GM23338 (cell line): ENCODE results near the gene ELOB. TPM values are rescaled to one million over a fixed set of nuclear protein-coding genes. Genes with fewer than 3 reads are reported as not detected.

ENCODE experiments used
- ATAC-seq: fragments of 200-7000 bp; cut with Tn5 transposase; 3 replicates; pipeline ENCODE4 v1.9.1; 2020
- DNase-seq: peaks from one replicate; pipeline ENCODE4 v3.0.0-alpha.2; 2015; ENCODE audit warnings: low spot score
- H2AFZ ChIP-seq: fragments of 200-600 bp; sonication (generic); 2 replicates; pipeline ENCODE4 v1.8.0; 2016; ENCODE audit warnings: antibody characterized with exemption, mild to moderate bottlenecking, moderate library complexity
- H3F3A ChIP-seq: fragments of 200-600 bp; sonication (generic); replicated peaks from 2 replicates; pipeline ENCODE4 v1.8.0; 2017; ENCODE audit warnings: antibody characterized with exemption, mixed run types, low read depth
- H3K27ac ChIP-seq: fragments of 200-600 bp; sonication (generic); 2 replicates; pipeline ENCODE4 v1.6.1; 2016; ENCODE audit warnings: low read depth
- H3K27me3 ChIP-seq: fragments of 200-600 bp; sonication (generic); 2 replicates; pipeline ENCODE4 v1.8.0; 2016; ENCODE audit warnings: mild to moderate bottlenecking, mixed run types, moderate library complexity; ENCODE audit not compliant: insufficient read depth
- H3K36me3 ChIP-seq: fragments of 200-600 bp; sonication (generic); 2 replicates; pipeline ENCODE4 v1.8.0; 2016; ENCODE audit warnings: mild to moderate bottlenecking; ENCODE audit not compliant: insufficient read depth
- H3K4me1 ChIP-seq: fragments of 200-600 bp; sonication (generic); 2 replicates; pipeline ENCODE4 v1.8.0; 2016; ENCODE audit warnings: mild to moderate bottlenecking, moderate library complexity; ENCODE audit not compliant: insufficient read depth
- H3K4me2 ChIP-seq: fragments of 200-600 bp; sonication (generic); 2 replicates; pipeline ENCODE4 v1.7.1; 2017; ENCODE audit warnings: mixed run types
- H3K4me3 ChIP-seq: fragments of 200-600 bp; sonication (generic); 2 replicates; pipeline ENCODE4 v1.6.1; 2016; ENCODE audit warnings: mixed run types
- H3K79me2 ChIP-seq: fragments of 200-600 bp; sonication (generic); replicated peaks from 2 replicates; pipeline ENCODE4 v1.8.0; 2017; ENCODE audit warnings: mild to moderate bottlenecking; ENCODE audit not compliant: insufficient read depth
- H3K9me2 ChIP-seq: fragments of 200-600 bp; sonication (generic); 2 replicates; pipeline ENCODE4 v1.8.0; 2017; ENCODE audit not compliant: insufficient read depth
- H4K20me1 ChIP-seq: fragments of 200-600 bp; sonication (generic); replicated peaks from 2 replicates; pipeline ENCODE4 v1.8.0; 2017; ENCODE audit warnings: mild to moderate bottlenecking; ENCODE audit not compliant: insufficient read depth
- H3K27ac Mint-ChIP-seq: 2 replicates; pipeline ENCODE4 v1.8.0; 2020; ENCODE audit warnings: inconsistent platforms, mild to moderate bottlenecking, moderate library complexity, mixed read lengths
- H3K27me3 Mint-ChIP-seq: 3 replicates; pipeline ENCODE4 v1.8.0; 2022; ENCODE audit warnings: low read depth, mild to moderate bottlenecking, moderate library complexity, mixed read lengths, inconsistent platforms; ENCODE audit not compliant: insufficient read depth, poor library complexity
- H3K36me3 Mint-ChIP-seq: 3 replicates; pipeline ENCODE4 v1.8.0; 2021; ENCODE audit warnings: low read depth, mild to moderate bottlenecking, inconsistent platforms, moderate library complexity, mixed read lengths
- H3K4me1 Mint-ChIP-seq: 3 replicates; pipeline ENCODE4 v1.8.0; 2020; ENCODE audit warnings: mild to moderate bottlenecking, inconsistent platforms, mixed read lengths
- H3K4me3 Mint-ChIP-seq: 3 replicates; pipeline ENCODE4 v1.8.0; 2021; ENCODE audit warnings: moderate library complexity, mild to moderate bottlenecking, inconsistent platforms, mixed read lengths
- H3K9me3 Mint-ChIP-seq: 3 replicates; pipeline ENCODE4 v1.8.0; 2020; ENCODE audit warnings: moderate library complexity, mild to moderate bottlenecking, inconsistent platforms, mixed read lengths
- CTCF ChIP-seq, 2 experiments: fragments of 200-600 bp in 1 of 2; sonication (generic) in 1 of 2; conservative IDR thresholded peaks; 2 replicates each; pipeline versions ENCODE4 v1.5.1 to v1.6.1; 2016 to 2017; ENCODE audit warnings: antibody characterized with exemption in 2 of 2, low read depth in 2 of 2, mild to moderate bottlenecking in 2 of 2, moderate library complexity in 1 of 2
- JUNB ChIP-seq: IDR thresholded peaks from one replicate; pipeline ENCODE4 v1.6.1; 2016; ENCODE audit warnings: antibody characterized with exemption; ENCODE audit not compliant: unreplicated experiment
- NANOG ChIP-seq: IDR thresholded peaks from 2 replicates; pipeline ENCODE4 v1.6.1; 2016; ENCODE audit warnings: antibody characterized with exemption, borderline replicate concordance
- POLR2AphosphoS5 ChIP-seq: IDR thresholded peaks from 2 replicates; pipeline ENCODE4 v1.6.1; 2016; ENCODE audit warnings: antibody characterized with exemption, low read depth
- STAT1 ChIP-seq: IDR thresholded peaks from one replicate; pipeline ENCODE4 v1.6.1; 2016; ENCODE audit warnings: antibody characterized with exemption; ENCODE audit not compliant: unreplicated experiment
- ZNF331 ChIP-seq: fragments of 250-450 bp; sonication (Bioruptor Pico); IDR thresholded peaks from 2 replicates; pipeline ENCODE4 v1.5.0; 2020; ENCODE audit warnings: low read depth, mild to moderate bottlenecking, moderate library complexity
- ZNF462 ChIP-seq: fragments of 250-450 bp; sonication (Bioruptor Pico); IDR thresholded peaks from 2 replicates; pipeline ENCODE4 v1.5.0; 2020; ENCODE audit warnings: mild to moderate bottlenecking, moderate library complexity
- polyA plus RNA-seq: library from polyadenylated mRNA; unstranded; fragments of >200 nt; fragmentation: Nextera tagmentation; extraction: Ambion mirVana; gene quantifications from 2 replicates; pipeline ENCODE4 v1.2.1, GENCODE V29; 2016
- total RNA-seq: library from RNA; depleted of rRNA; stranded (reverse); fragments of >200 nt; shearing (Covaris generic); gene quantifications from 2 replicates; pipeline ENCODE4 v1.2.3, GENCODE V29; 2014
- TF ChIP-seq, protein P1 (sequence below): IDR thresholded peaks from one replicate; pipeline ENCODE4 v1.6.1; 2018; ENCODE audit warnings: antibody characterized with exemption; ENCODE audit not compliant: unreplicated experiment
- TF ChIP-seq, protein P2 (sequence below): IDR thresholded peaks from 2 replicates; pipeline ENCODE4 v1.6.1; 2016; ENCODE audit warnings: antibody characterized with exemption

Gene ELOB
- total and polyA plus RNA-seq, 2 experiments from 2014 or later, result 278 to 756 TPM

DNA sequence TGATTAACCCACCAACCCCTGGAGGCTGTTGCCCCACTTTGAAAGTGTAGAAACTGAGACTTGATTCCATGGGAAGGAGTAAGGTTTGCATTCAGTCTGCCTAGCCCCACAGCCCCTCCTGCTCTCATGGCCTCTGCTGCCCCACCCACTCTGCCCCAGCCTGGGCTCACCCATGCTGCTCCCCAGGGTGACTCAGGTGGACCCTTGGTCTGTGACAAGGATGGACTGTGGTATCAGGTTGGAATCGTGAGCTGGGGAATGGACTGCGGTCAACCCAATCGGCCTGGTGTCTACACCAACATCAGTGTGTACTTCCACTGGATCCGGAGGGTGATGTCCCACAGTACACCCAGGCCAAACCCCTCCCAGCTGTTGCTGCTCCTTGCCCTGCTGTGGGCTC, 27.6 kb upstream of the ELOB start:
- no peak for ATAC-seq
- no peak overlapping the region for H3K27ac ChIP-seq
- H3K27me3 ChIP-seq, result no peaks in the 10 kb centered on the region
- DNase-seq, result no peak
- no peak overlapping the region for H2AFZ ChIP-seq
- H3K4me2 ChIP-seq, result no peak overlapping the region
- TF ChIP-seq ZNF462, result no peak
- no peaks in the 10 kb centered on the region; the same call in 2 of the 3 replicates for H3K4me1 Mint-ChIP-seq
- H3K4me3 Mint-ChIP-seq, result no peak overlapping the region
- H3K36me3 Mint-ChIP-seq, result no peaks in the 10 kb centered on the region
- no peaks in the 10 kb centered on the region for H3K4me1 ChIP-seq
- H3F3A ChIP-seq, result no peaks in the 10 kb centered on the region
- H3K27me3 Mint-ChIP-seq, result peaks cover 9% of the 10 kb centered on the region
- H3K36me3 ChIP-seq, result no peaks in the 10 kb centered on the region
- H3K9me3 Mint-ChIP-seq, result peaks cover 8% of the 10 kb centered on the region; the same call in 2 of the 3 replicates
- H3K4me3 ChIP-seq, result no peak overlapping the region
- no peaks in the 10 kb centered on the region for H3K79me2 ChIP-seq
- no peak overlapping the region for H3K27ac Mint-ChIP-seq
- no peaks in the 10 kb centered on the region for H3K9me2 ChIP-seq
- no peaks in the 10 kb centered on the region for H4K20me1 ChIP-seq

DNA sequence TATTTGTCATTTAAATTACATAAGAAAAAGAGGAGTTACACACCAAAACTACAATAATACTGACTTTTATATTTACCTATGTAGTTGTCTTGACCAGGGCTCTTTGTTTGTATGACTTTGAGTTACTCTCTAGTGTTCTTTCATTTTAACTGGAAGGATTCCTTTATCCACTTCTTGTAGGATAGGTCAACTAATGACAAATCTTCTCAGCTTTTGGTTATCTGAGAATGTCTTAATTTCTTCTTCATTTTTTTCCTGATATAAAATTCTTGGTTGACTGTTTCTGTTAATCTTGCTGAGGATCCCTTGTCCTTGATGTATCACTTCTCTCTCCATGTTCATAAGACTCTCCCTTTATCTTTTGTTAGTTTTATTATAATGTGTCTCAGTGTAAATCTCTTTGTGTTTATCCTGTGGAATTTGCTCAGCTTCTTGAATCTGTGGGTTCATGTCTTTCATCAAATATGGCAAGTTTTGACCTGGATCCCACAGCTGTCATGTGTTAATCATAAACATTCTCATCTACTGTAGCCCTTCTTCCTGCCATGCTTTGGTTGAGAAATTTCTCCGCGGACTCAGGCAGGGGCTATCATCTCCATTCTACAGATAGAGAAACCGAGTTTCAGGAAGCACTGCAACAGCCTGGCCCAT, 26.6 kb upstream of the ELOB start:
- Histone ChIP-seq H3K4me1 (no peaks in the 10 kb centered on the region), H3K4me2 (no peak overlapping the region), H3K9me2 (no peaks in the 10 kb centered on the region), H3K27ac (no peak overlapping the region), H3K4me3 (no peak overlapping the region), H2AFZ (no peak overlapping the region), H3K36me3 (no peaks in the 10 kb centered on the region), H3K79me2 (no peaks in the 10 kb centered on the region), H4K20me1 (no peaks in the 10 kb centered on the region), H3F3A (no peaks in the 10 kb centered on the region), H3K27me3 (no peaks in the 10 kb centered on the region)
- Mint-ChIP-seq H3K9me3 (peaks cover 8% of the 10 kb centered on the region; the same call in 2 of the 3 replicates), H3K27ac (no peak overlapping the region), H3K4me1 (no peaks in the 10 kb centered on the region; the same call in 2 of the 3 replicates), H3K4me3 (no peak overlapping the region), H3K27me3 (peaks cover 7% of the 10 kb centered on the region), H3K36me3 (no peaks in the 10 kb centered on the region)
- DNase-seq (no peak), ATAC-seq (no peak)
- TF ChIP-seq, protein P1, sequence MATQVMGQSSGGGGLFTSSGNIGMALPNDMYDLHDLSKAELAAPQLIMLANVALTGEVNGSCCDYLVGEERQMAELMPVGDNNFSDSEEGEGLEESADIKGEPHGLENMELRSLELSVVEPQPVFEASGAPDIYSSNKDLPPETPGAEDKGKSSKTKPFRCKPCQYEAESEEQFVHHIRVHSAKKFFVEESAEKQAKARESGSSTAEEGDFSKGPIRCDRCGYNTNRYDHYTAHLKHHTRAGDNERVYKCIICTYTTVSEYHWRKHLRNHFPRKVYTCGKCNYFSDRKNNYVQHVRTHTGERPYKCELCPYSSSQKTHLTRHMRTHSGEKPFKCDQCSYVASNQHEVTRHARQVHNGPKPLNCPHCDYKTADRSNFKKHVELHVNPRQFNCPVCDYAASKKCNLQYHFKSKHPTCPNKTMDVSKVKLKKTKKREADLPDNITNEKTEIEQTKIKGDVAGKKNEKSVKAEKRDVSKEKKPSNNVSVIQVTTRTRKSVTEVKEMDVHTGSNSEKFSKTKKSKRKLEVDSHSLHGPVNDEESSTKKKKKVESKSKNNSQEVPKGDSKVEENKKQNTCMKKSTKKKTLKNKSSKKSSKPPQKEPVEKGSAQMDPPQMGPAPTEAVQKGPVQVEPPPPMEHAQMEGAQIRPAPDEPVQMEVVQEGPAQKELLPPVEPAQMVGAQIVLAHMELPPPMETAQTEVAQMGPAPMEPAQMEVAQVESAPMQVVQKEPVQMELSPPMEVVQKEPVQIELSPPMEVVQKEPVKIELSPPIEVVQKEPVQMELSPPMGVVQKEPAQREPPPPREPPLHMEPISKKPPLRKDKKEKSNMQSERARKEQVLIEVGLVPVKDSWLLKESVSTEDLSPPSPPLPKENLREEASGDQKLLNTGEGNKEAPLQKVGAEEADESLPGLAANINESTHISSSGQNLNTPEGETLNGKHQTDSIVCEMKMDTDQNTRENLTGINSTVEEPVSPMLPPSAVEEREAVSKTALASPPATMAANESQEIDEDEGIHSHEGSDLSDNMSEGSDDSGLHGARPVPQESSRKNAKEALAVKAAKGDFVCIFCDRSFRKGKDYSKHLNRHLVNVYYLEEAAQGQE, result no peak
- no peak for TF ChIP-seq STAT1
- TF ChIP-seq POLR2AphosphoS5, result no peak
- TF ChIP-seq JUNB, result no peak
- no peak for TF ChIP-seq CTCF (conservative IDR thresholded peaks at IDR 0.05; ENCODE audit: low read depth in 2 of 2)
- no peak for TF ChIP-seq ZNF331 (CRISPR knock-in tag)
- TF ChIP-seq NANOG, result no peak
- TF ChIP-seq, protein P2, sequence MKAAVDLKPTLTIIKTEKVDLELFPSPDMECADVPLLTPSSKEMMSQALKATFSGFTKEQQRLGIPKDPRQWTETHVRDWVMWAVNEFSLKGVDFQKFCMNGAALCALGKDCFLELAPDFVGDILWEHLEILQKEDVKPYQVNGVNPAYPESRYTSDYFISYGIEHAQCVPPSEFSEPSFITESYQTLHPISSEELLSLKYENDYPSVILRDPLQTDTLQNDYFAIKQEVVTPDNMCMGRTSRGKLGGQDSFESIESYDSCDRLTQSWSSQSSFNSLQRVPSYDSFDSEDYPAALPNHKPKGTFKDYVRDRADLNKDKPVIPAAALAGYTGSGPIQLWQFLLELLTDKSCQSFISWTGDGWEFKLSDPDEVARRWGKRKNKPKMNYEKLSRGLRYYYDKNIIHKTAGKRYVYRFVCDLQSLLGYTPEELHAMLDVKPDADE, result no peak
